OCI-LY1 (cell line): ENCODE results near the gene POU6F2.

Source experiments
- H2AFZ ChIP-seq: fragments of 200-600 bp; sonication (generic), shearing (Covaris generic); 2 replicates; pipeline ENCODE4 v1.6.0; 2014; ENCODE audit warnings: antibody characterized with exemption, mild to moderate bottlenecking, low read length
- H3F3A ChIP-seq: fragments of 200-600 bp; sonication (generic), shearing (Covaris generic); 2 replicates; pipeline ENCODE4 v1.6.0; 2014; ENCODE audit warnings: mild to moderate bottlenecking, antibody characterized with exemption, low read length, moderate library complexity; ENCODE audit not compliant: insufficient read depth
- H3K27ac ChIP-seq: fragments of 200-600 bp; sonication (generic); 2 replicates; pipeline ENCODE4 v1.5.1; 2014; ENCODE audit warnings: low read length, mixed run types, mild to moderate bottlenecking, low read depth; ENCODE audit not compliant: poor library complexity, severe bottlenecking
- H3K27me3 ChIP-seq: fragments of 200-600 bp; sonication (generic); 2 replicates; pipeline ENCODE4 v1.6.0; 2014; ENCODE audit warnings: antibody characterized with exemption, mild to moderate bottlenecking, low read length, moderate library complexity; ENCODE audit not compliant: insufficient read depth
- H3K36me3 ChIP-seq: fragments of 200-600 bp; sonication (generic); 2 replicates; pipeline ENCODE4 v1.6.1; 2014; ENCODE audit warnings: mild to moderate bottlenecking, antibody characterized with exemption, low read length, moderate library complexity, mixed read lengths; ENCODE audit not compliant: insufficient read depth
- H3K4me1 ChIP-seq: fragments of 200-600 bp; sonication (generic); 2 replicates; pipeline ENCODE4 v1.5.1; 2014; ENCODE audit warnings: mild to moderate bottlenecking, low read length, moderate library complexity; ENCODE audit not compliant: insufficient read depth, severe bottlenecking
- H3K4me2 ChIP-seq: fragments of 200-600 bp; sonication (generic), shearing (Covaris generic); 2 replicates; pipeline ENCODE4 v1.6.1; 2014; ENCODE audit warnings: low read length
- H3K4me3 ChIP-seq: fragments of 200-600 bp; sonication (generic); 2 replicates; pipeline ENCODE4 v1.5.1; 2014; ENCODE audit warnings: low read length, low read depth, mild to moderate bottlenecking, mixed read lengths; ENCODE audit not compliant: poor library complexity, severe bottlenecking
- H3K79me2 ChIP-seq: fragments of 200-600 bp; shearing (Covaris generic); 2 replicates; pipeline ENCODE4 v1.6.1; 2016; ENCODE audit warnings: mixed run types, low read length, mixed read lengths; ENCODE audit not compliant: insufficient read depth
- H3K9ac ChIP-seq: fragments of 200-600 bp; sonication (generic), shearing (Covaris generic); 2 replicates; pipeline ENCODE4 v1.6.1; 2014; ENCODE audit warnings: mild to moderate bottlenecking, low read length, mixed read lengths
- H3K9me2 ChIP-seq: fragments of 200-600 bp; sonication (generic), shearing (Covaris generic); 2 replicates; pipeline ENCODE4 v1.6.1; 2014; ENCODE audit warnings: low read depth, mild to moderate bottlenecking, low read length, mixed read lengths
- H3K9me3 ChIP-seq: fragments of 200-600 bp; shearing (Covaris generic); 2 replicates; pipeline ENCODE4 v1.6.1; 2014; ENCODE audit warnings: low read length, mixed read lengths
- H4K20me1 ChIP-seq: fragments of 200-600 bp; sonication (generic), shearing (Covaris generic); 2 replicates; pipeline ENCODE4 v1.6.0; 2016; ENCODE audit warnings: mild to moderate bottlenecking, low read length; ENCODE audit not compliant: insufficient read depth
- CTCF ChIP-seq: fragments of 200-600 bp; sonication (generic), shearing (Covaris generic); IDR thresholded peaks from 2 replicates; pipeline ENCODE4 v1.5.1; 2017; ENCODE audit warnings: mild to moderate bottlenecking, antibody characterized with exemption, low read length, moderate library complexity, mixed read lengths
- EZH2 ChIP-seq: fragments of 200-600 bp; sonication (generic), shearing (Covaris generic); IDR thresholded peaks from 2 replicates; pipeline ENCODE4 v1.8.0; 2017; ENCODE audit warnings: borderline replicate concordance, mixed run types, mild to moderate bottlenecking, antibody characterized with exemption, low read length, moderate library complexity, mixed read lengths

Gene POU6F2

GRCh38 chr7:39434012-39434411 is 456.3 kb downstream of the POU6F2 start:
- Histone ChIP-seq H3K4me2 (no peak overlapping the region), H2AFZ (no peak overlapping the region), H3K4me1 (no peaks in the 10 kb centered on the region), H3K27ac (no peak overlapping the region), H3K79me2 (no peaks in the 10 kb centered on the region), H3K9ac (no peak overlapping the region), H3K36me3 (no peaks in the 10 kb centered on the region), H3K4me3 (no peak overlapping the region), H4K20me1 (no peaks in the 10 kb centered on the region), H3K27me3 (no peaks in the 10 kb centered on the region), H3K9me2 (no peaks in the 10 kb centered on the region), H3K9me3 (no peaks in the 10 kb centered on the region), H3F3A (no peaks in the 10 kb centered on the region)
- no peak for TF ChIP-seq CTCF
- TF ChIP-seq EZH2, result no peak

DNA sequence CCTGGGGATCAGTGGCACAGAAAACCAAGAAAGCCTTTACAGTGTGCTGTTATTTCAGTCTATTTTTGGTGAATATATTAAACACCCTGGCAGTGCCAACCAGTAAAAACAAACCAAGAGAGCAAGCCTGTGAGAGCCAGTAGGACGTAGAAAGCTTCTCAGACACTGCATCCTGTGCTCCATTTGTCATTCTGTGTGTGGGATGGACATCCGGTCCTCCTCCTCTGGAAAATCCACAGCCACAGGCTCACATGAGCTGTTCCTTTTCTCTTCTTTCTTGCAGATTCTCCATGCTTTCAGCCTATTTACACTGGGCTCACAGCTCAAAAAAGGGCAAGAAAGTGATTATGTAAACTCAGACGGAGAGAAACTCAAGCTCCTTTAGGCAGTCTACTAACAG is 468.8 kb downstream of the POU6F2 start:
- Histone ChIP-seq H4K20me1 (no peaks in the 10 kb centered on the region), H3K36me3 (no peaks in the 10 kb centered on the region), H3K27ac (no peak overlapping the region), H3K4me3 (no peak overlapping the region), H3K9me3 (no peaks in the 10 kb centered on the region), H3K4me1 (no peaks in the 10 kb centered on the region), H2AFZ (no peak overlapping the region), H3K9ac (no peak overlapping the region), H3K27me3 (no peaks in the 10 kb centered on the region), H3K79me2 (no peaks in the 10 kb centered on the region), H3K4me2 (no peak overlapping the region), H3K9me2 (no peaks in the 10 kb centered on the region), H3F3A (no peaks in the 10 kb centered on the region)
- TF ChIP-seq CTCF (no peak), EZH2 (no peak)

DNA sequence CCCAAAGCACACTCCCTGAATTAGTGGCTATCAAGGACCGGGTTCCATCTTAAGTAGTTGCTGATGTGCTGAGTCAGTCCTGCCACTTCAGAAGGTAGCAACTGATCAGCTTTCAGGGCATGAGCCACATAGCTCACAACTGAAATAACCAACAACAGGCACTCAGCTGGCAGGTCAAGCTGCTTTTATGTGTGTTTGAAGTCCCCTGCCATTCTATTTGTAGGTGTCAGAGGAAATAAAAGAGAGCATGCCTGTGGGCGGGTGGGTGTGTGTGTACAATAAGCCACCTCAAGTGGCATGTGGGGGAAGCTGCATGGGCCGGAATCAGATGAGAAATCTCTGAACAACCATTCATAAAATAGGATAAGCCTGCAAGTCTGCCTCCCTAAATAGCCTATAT is 474.2 kb downstream of the POU6F2 start:
- no peaks in the 10 kb centered on the region for H3K79me2 ChIP-seq
- H3K4me2 ChIP-seq, result no peak overlapping the region
- H2AFZ ChIP-seq, result no peak overlapping the region
- H3K9me2 ChIP-seq, result no peaks in the 10 kb centered on the region
- H3K9ac ChIP-seq, result no peak overlapping the region
- no peak overlapping the region for H3K27ac ChIP-seq
- no peaks in the 10 kb centered on the region for H3F3A ChIP-seq
- H3K36me3 ChIP-seq, result no peaks in the 10 kb centered on the region
- no peak overlapping the region for H3K4me3 ChIP-seq
- H4K20me1 ChIP-seq, result no peaks in the 10 kb centered on the region
- no peaks in the 10 kb centered on the region for H3K27me3 ChIP-seq
- no peaks in the 10 kb centered on the region for H3K9me3 ChIP-seq
- no peaks in the 10 kb centered on the region for H3K4me1 ChIP-seq
- TF ChIP-seq EZH2, result no peak
- TF ChIP-seq CTCF, result no peak
